GM12892 (cell line): ENCODE data around the gene GTF3C1.

Source experiments
- POLR2A ChIP-seq: IDR thresholded peaks from 2 replicates; pipeline ENCODE4 v1.6.1; 2011; ENCODE audit warnings: low read depth, low read length, control low read depth
- POLR2AphosphoS5 ChIP-seq: IDR thresholded peaks from 2 replicates; pipeline ENCODE4 v1.6.1; 2011; ENCODE audit warnings: low read depth, low read length, control low read depth
- TAF1 ChIP-seq: IDR thresholded peaks from 2 replicates; pipeline ENCODE4 v1.6.1; 2011; ENCODE audit warnings: low read depth, mild to moderate bottlenecking, control low read depth, low read length, borderline replicate concordance

GRCh38 chr16:27516365-27516764, 33.3 kb downstream of the GTF3C1 start:
- TF ChIP-seq TAF1 (no peak), POLR2A (no peak), POLR2AphosphoS5 (no peak)
